Left lung (tissue), 14 donors: ENCODE data around the gene SSPN. TPM values are rescaled to one million over a fixed set of nuclear protein-coding genes. Genes with fewer than 3 reads are reported as not detected.

Experiments
- ATAC-seq: fragments of 200-7000 bp; cut with Tn5 transposase; one replicate; pipeline ENCODE4 v1.9.1; 2020; ENCODE audit warnings: moderate library complexity
- DNase-seq, 4 donors: peaks; one replicate each; pipeline ENCODE4 v3.0.0-alpha.2; 2013 to 2020
- H3K27ac ChIP-seq, 2 donors: fragments of 200-600 bp; sonication (generic) in 1 of 2; one replicate each; pipeline versions ENCODE4 v1.5.0 to v1.8.0; 2020 to 2021
- H3K27me3 ChIP-seq, 2 donors: fragments of 200-600 bp; sonication (generic) in 1 of 2; one replicate each; pipeline versions ENCODE4 v1.5.0 to v1.8.0; 2020 to 2021
- H3K36me3 ChIP-seq, 2 donors: fragments of 200-600 bp; sonication (generic) in 1 of 2; one replicate each; pipeline versions ENCODE4 v1.5.0 to v1.8.0; 2020 to 2021
- H3K4me1 ChIP-seq, 2 donors: fragments of 200-600 bp; one replicate each; pipeline ENCODE4 v1.8.0; 2021
- H3K4me3 ChIP-seq, 2 donors: fragments of 200-600 bp; sonication (generic) in 1 of 2; one replicate each; pipeline versions ENCODE4 v1.5.0 to v1.8.0; 2020 to 2021; ENCODE audit warnings: mild to moderate bottlenecking in 1 of 2
- H3K9me3 ChIP-seq, 2 donors: fragments of 200-600 bp; sonication (generic) in 1 of 2; one replicate each; pipeline versions ENCODE4 v1.5.0 to v1.8.0; 2020 to 2021
- intact Hi-C, 2 donors: fragments of 100-400 bp; cut with DNase I; formaldehyde crosslinking; loops; one replicate each; pipeline versions ENCODE4 v1.11.2 to v1.14.2; 2022
- long read RNA-seq, 12 donors: library from polyadenylated mRNA in 2 of 12; unstranded in 2 of 12; transcript quantifications; one replicate each; pipeline ENCODE4 v2.0.0 and lab custom pipeline, GENCODE V29; 2019 to 2026
- polyA plus RNA-seq, 6 donors: library from polyadenylated mRNA; unstranded; fragments of 120-200 nt; gene quantifications; one replicate each; pipeline ENCODE4 v1.2.1, GENCODE V29; 2013; ENCODE audit not compliant: insufficient read length in 6 of 6
- total RNA-seq, 2 donors: library from RNA; stranded (reverse); fragmentation: NEBNext Ultra II Directional; extraction: Animal tissue kit (Norgen Biotek cat#: 25700); gene quantifications; one replicate each; pipeline ENCODE4 v1.2.1, GENCODE V29; 2021
- TF ChIP-seq, protein P1 (sequence below), 2 donors: fragments of 200-600 bp; sonication (generic) in 1 of 2; IDR thresholded peaks; one replicate each; pipeline versions ENCODE4 v1.5.0 to v1.8.0; 2021; ENCODE audit warnings: antibody characterized with exemption in 2 of 2
- donor health status: DM: no; HTN: yes; CAD: no.
- donor health status: DM: no; HTN: no; CAD: no.

SSPN gene, protein sequence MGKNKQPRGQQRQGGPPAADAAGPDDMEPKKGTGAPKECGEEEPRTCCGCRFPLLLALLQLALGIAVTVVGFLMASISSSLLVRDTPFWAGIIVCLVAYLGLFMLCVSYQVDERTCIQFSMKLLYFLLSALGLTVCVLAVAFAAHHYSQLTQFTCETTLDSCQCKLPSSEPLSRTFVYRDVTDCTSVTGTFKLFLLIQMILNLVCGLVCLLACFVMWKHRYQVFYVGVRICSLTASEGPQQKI
- 10 to 100 TPM in 1 of 2 donors, 1 to 10 TPM in 1; 6.9 to 18.6 TPM for total RNA-seq
- 10 to 100 TPM in 5 of 6 donors, 1 to 10 TPM in 1; 9.6 to 15.8 (median 14.7) TPM for polyA plus RNA-seq
- long read RNA-seq, donor 1, full-length matches to known transcripts = 17 of 17 reads
- long read RNA-seq, donor 1, partial matches to known transcripts = 0 of 17 reads
- long read RNA-seq, donor 1, other reads (novel, unspliced or antisense) = 0 of 17 reads
- long read RNA-seq, donor 2, full-length matches to known transcripts = 9 of 9 reads
- long read RNA-seq, donor 2, partial matches to known transcripts = 0 of 9 reads
- long read RNA-seq, donor 2, other reads (novel, unspliced or antisense) = 0 of 9 reads
- long read RNA-seq, donor 3, full-length matches to known transcripts = 6 of 6 reads
- long read RNA-seq, donor 3, partial matches to known transcripts = 0 of 6 reads
- long read RNA-seq, donor 3, other reads (novel, unspliced or antisense) = 0 of 6 reads
- long read RNA-seq, donor 4, full-length matches to known transcripts = 18 of 20 reads
- long read RNA-seq, donor 4, partial matches to known transcripts = 1 of 20 reads
- long read RNA-seq, donor 4, other reads (novel, unspliced or antisense) = 1 of 20 reads
- long read RNA-seq, donor 5, full-length matches to known transcripts = 6 of 6 reads
- long read RNA-seq, donor 5, partial matches to known transcripts = 0 of 6 reads
- long read RNA-seq, donor 5, other reads (novel, unspliced or antisense) = 0 of 6 reads
- long read RNA-seq, donor 6, partial matches to known transcripts = 0 of 3 reads
- long read RNA-seq, donor 6, other reads (novel, unspliced or antisense) = 0 of 3 reads
- long read RNA-seq, donor 7, partial matches to known transcripts = 0 of 3 reads
- long read RNA-seq, donor 7, other reads (novel, unspliced or antisense) = 0 of 3 reads
- long read RNA-seq, donor 8, partial matches to known transcripts = 0 of 3 reads
- long read RNA-seq, donor 8, other reads (novel, unspliced or antisense) = 0 of 3 reads
- long read RNA-seq, donor 9 = 0 reads
- long read RNA-seq, donor 10, full-length matches to known transcripts = 6 of 7 reads
- long read RNA-seq, donor 10, partial matches to known transcripts = 0 of 7 reads
- long read RNA-seq, donor 10, other reads (novel, unspliced or antisense) = 1 of 7 reads
- long read RNA-seq, donor 11, full-length matches to known transcripts = 11 of 11 reads
- long read RNA-seq, donor 11, partial matches to known transcripts = 0 of 11 reads
- long read RNA-seq, donor 11, other reads (novel, unspliced or antisense) = 0 of 11 reads
- long read RNA-seq, donor 12, full-length matches to known transcripts = 6 of 6 reads
- long read RNA-seq, donor 12, partial matches to known transcripts = 0 of 6 reads
- long read RNA-seq, donor 12, other reads (novel, unspliced or antisense) = 0 of 6 reads

DNA sequence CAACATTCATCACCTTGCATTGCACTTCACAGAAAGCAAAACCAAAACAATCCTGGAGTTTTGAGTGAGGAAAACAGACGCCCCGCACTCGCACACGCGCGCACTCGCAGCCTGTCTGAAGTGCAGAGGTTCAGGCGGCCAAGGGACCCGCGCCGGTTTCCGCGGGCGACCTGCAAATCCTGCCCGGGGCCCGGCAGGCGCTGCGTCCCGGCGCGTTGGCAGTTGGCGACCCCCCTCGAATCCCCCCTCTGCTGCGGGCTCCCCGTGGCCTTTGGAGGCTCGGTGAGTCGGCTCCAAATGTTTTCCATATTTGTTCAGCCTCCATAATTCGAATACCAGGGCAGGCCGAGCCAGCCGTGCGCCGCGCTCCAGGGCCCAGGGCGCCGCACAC is at the start of gene SSPN:
TSS of gene SSPN (plus strand) at position 324 of the 391 bp plus-strand sequence. CDS start 100 bp downstream, outside the sequence.
- peak; percentile 74 for ATAC-seq
- peak; percentile 44 to 83 (median 70) for DNase-seq
- peaks cover 0 to 45% of the 10 kb centered on the region in 2 donors for H3K27me3 ChIP-seq
- intact Hi-C loops = no loop called here
- no peaks in the 10 kb centered on the region for H3K9me3 ChIP-seq
- H3K4me1 ChIP-seq = peaks cover 0 to 16% of the 10 kb centered on the region in 2 donors
- TF ChIP-seq, protein P1, sequence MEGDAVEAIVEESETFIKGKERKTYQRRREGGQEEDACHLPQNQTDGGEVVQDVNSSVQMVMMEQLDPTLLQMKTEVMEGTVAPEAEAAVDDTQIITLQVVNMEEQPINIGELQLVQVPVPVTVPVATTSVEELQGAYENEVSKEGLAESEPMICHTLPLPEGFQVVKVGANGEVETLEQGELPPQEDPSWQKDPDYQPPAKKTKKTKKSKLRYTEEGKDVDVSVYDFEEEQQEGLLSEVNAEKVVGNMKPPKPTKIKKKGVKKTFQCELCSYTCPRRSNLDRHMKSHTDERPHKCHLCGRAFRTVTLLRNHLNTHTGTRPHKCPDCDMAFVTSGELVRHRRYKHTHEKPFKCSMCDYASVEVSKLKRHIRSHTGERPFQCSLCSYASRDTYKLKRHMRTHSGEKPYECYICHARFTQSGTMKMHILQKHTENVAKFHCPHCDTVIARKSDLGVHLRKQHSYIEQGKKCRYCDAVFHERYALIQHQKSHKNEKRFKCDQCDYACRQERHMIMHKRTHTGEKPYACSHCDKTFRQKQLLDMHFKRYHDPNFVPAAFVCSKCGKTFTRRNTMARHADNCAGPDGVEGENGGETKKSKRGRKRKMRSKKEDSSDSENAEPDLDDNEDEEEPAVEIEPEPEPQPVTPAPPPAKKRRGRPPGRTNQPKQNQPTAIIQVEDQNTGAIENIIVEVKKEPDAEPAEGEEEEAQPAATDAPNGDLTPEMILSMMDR (IDR thresholded peaks at IDR 0.05) = no peak
- no peaks in the 10 kb centered on the region for H3K36me3 ChIP-seq
- peak within 1 kb of the TSS; percentile 46 to 47 for H3K4me3 ChIP-seq
- peak within 1 kb of the TSS; percentile 9 to 67 for H3K27ac ChIP-seq

DNA sequence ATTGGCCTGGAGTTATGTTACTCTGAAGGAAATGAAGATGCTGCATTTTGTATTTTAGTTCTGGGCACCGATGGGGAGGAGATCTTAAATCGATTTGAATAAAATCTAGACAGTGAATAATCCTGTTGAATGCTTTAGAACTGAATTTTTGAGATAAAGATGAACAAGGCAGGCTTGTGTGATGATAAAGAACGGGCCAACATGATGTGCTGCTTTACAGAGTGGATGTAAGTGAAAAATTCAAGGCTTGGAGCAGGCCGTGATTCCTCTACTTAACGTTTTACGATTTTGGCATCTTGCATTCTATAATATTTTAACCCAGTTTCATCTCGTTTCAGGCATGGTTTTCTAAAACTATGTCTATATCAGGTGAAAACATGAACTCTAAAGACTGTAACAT is 47.1 kb upstream of the SSPN start:
- ATAC-seq (no peak), DNase-seq (no peak)
- no peaks in the 10 kb centered on the region for H3K4me1 ChIP-seq
- no peak overlapping the region for H3K27ac ChIP-seq
- H3K36me3 ChIP-seq = no peaks in the 10 kb centered on the region
- no peak overlapping the region for H3K4me3 ChIP-seq
- intact Hi-C loops = no loop called here
- H3K27me3 ChIP-seq = no peaks in the 10 kb centered on the region
- no peaks in the 10 kb centered on the region for H3K9me3 ChIP-seq
- TF ChIP-seq, protein P1 (IDR thresholded peaks at IDR 0.05) = no peak

DNA sequence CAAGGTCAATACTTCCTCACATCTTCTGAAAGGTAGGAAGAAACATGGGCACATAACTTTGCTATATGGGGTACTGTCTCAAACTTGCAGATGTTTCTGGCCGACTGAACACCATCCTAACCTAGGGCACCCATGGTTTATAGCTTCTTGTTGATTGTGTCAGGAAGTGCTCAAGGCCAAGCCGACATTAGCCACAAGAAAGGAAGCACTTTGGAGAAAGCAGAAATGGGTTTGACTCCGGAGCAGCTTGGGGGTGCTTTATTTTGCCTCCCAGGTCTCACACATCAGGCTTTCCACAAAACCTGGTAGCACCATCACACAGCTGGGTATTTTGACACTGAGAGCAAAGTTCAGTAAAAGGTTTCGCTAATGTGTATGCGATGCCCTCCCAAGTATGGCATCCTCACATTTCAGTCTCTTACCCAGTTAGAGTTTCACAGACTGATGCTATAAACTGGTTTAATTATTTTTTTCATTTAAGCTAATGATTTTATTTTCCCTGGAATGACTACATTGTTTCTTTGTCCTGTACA is 45.3 kb upstream of the SSPN start:
- no peak for ATAC-seq
- no peak overlapping the region for H3K27ac ChIP-seq
- DNase-seq = no peak
- H3K36me3 ChIP-seq = no peaks in the 10 kb centered on the region
- intact Hi-C loops = no loop called here
- TF ChIP-seq, protein P1 (IDR thresholded peaks at IDR 0.05) = no peak
- H3K9me3 ChIP-seq = no peaks in the 10 kb centered on the region
- no peaks in the 10 kb centered on the region for H3K27me3 ChIP-seq
- H3K4me1 ChIP-seq = peaks cover 0 to 4% of the 10 kb centered on the region in 2 donors
- H3K4me3 ChIP-seq = no peak overlapping the region

DNA sequence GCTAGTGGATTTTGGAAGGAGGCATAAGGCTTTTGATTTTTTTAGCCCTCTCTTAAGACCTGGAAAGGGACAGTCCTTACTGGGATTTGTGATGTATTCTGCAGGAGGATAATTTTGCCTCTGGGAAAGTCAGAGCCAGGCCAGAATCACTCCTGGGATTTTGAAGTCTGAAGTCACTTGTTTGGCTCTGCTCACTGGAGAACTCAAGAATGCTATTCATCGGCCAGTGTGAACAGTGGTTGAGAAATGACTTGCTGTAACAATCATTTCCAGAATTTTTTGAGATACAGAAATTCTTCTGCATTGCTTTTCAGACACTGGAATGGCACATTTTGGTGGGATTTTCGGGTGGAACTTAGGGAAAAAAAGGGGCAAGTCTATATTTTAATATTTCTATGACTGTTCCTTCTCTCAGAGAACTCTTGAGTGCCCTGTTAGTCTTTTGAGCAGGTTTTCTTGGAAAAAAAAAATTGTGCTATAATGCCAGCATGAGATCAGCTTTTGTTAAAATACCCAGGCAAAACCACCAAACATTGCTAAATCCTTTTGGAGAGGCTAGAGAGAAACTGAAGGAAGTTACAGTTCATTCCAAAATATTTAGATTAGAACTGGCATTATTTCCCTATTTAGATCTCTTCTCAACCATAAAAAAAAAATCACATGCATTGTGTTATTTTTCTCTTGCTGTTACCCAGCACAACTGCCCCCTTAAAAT is 44.5 kb upstream of the SSPN start:
- DNase-seq (peak in 1 of 4 donors; percentile 15), ATAC-seq (peak; percentile 52)
- Histone ChIP-seq H3K27ac (no peak overlapping the region), H3K9me3 (no peaks in the 10 kb centered on the region), H3K4me3 (no peak overlapping the region), H3K36me3 (no peaks in the 10 kb centered on the region), H3K4me1 (peaks cover 0 to 4% of the 10 kb centered on the region in 2 donors), H3K27me3 (no peaks in the 10 kb centered on the region)
- intact Hi-C loops = no loop called here
- TF ChIP-seq, protein P1 (IDR thresholded peaks at IDR 0.05) = no peak
